GM19025 (cell line): Measurements from ENCODE around the gene PPTC7.

Experiments
- ATAC-seq: cut with Tn5 transposase; IDR thresholded peaks from one replicate; pipeline ENCODE4 v1.9.1; 2021; ENCODE audit warnings: mild to moderate bottlenecking, low read depth, moderate library complexity; ENCODE audit not compliant: unreplicated experiment

PPTC7 gene

DNA sequence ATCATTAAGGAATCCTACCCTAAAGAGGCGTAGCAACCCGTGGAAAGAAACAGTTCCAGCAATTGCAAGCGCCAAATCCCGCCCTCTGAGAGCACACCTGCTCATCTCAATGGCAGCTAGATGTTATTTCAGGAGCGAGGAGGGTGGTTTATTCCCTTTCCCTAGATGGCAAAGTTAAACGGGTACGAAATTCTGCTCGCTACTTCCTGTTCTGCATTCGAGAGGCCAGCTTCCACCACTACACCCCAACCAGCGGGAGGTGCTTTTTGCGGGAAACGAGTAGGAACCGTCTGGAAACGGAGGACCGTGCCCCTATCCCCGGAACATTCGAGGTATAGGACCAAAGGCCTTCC lies 81.7 kb downstream of the PPTC7 start:
- no peak for ATAC-seq

GRCh38 chr12:110498984-110499706 lies 84.0 kb downstream of the PPTC7 start:
- ATAC-seq = no peak
